H9 (cell line): ENCODE data around the gene TMEM145. TPM values are rescaled to one million over a fixed set of nuclear protein-coding genes. Genes with fewer than 3 reads are reported as not detected.

ENCODE experiments used
- DNase-seq: peaks from one replicate; pipeline ENCODE4 v3.0.0-alpha.2; 2017
- H2AFZ ChIP-seq: one replicate; pipeline ENCODE4 v1.6.1; 2013; ENCODE audit warnings: mild to moderate bottlenecking, low read length, control low read depth, moderate library complexity
- H2AK5ac ChIP-seq: 2 replicates; pipeline ENCODE4 v1.6.1; 2013; ENCODE audit warnings: low read length, control low read depth, mixed read lengths; ENCODE audit not compliant: insufficient read length
- H2BK120ac ChIP-seq: one replicate; pipeline ENCODE4 v1.6.1; 2013; ENCODE audit warnings: low read depth, mild to moderate bottlenecking, low read length, control low read depth, inconsistent platforms; ENCODE audit not compliant: poor library complexity, severe bottlenecking
- H2BK12ac ChIP-seq: 2 replicates; pipeline ENCODE4 v1.6.1; 2013; ENCODE audit warnings: low read length, control low read depth, mixed read lengths, low read depth; ENCODE audit not compliant: insufficient read length
- H2BK15ac ChIP-seq: 2 replicates; pipeline ENCODE4 v1.6.1; 2013; ENCODE audit warnings: low read depth, low read length, control low read depth
- H2BK20ac ChIP-seq: one replicate; pipeline ENCODE4 v1.6.1; 2013; ENCODE audit warnings: low read depth, mild to moderate bottlenecking, low read length, control low read depth, inconsistent platforms; ENCODE audit not compliant: poor library complexity, severe bottlenecking
- H2BK5ac ChIP-seq: 2 replicates; pipeline ENCODE4 v1.6.1; 2013; ENCODE audit warnings: low read length, control low read depth, mixed read lengths; ENCODE audit not compliant: insufficient read length
- H3K14ac ChIP-seq: 2 replicates; pipeline ENCODE4 v1.6.1; 2013; ENCODE audit warnings: low read length, control low read depth; ENCODE audit not compliant: insufficient read depth
- H3K18ac ChIP-seq: 2 replicates; pipeline ENCODE4 v1.6.1; 2013; ENCODE audit warnings: low read depth, mild to moderate bottlenecking, mixed read lengths, low read length, control low read depth; ENCODE audit not compliant: insufficient read length
- H3K23ac ChIP-seq: 2 replicates; pipeline ENCODE4 v1.6.1; 2013; ENCODE audit warnings: low read length, control low read depth, mixed read lengths, low read depth; ENCODE audit not compliant: insufficient read length
- H3K23me2 ChIP-seq: 2 replicates; pipeline ENCODE4 v1.6.1; 2013; ENCODE audit warnings: low read depth, mild to moderate bottlenecking, mixed read lengths, low read length, control low read depth; ENCODE audit not compliant: insufficient read length, poor library complexity, severe bottlenecking
- H3K27ac ChIP-seq: 2 replicates; pipeline ENCODE4 v1.5.1; 2013; ENCODE audit warnings: low read length, control low read depth, mixed read lengths, low read depth; ENCODE audit not compliant: insufficient read length
- H3K27me3 ChIP-seq: 2 replicates; pipeline ENCODE4 v1.6.1; 2013; ENCODE audit warnings: low read length, control low read depth, inconsistent platforms; ENCODE audit not compliant: insufficient read depth
- H3K4ac ChIP-seq: 2 replicates; pipeline ENCODE4 v1.6.1; 2013; ENCODE audit warnings: low read depth, mild to moderate bottlenecking, control low read depth, inconsistent platforms, low read length, moderate library complexity
- H3K4me1 ChIP-seq: 2 replicates; pipeline ENCODE4 v1.6.1; 2013; ENCODE audit warnings: low read length, control low read depth, inconsistent platforms; ENCODE audit not compliant: insufficient read depth
- H3K4me2 ChIP-seq: 2 replicates; pipeline ENCODE4 v1.6.1; 2013; ENCODE audit warnings: low read length, control low read depth, mixed read lengths; ENCODE audit not compliant: insufficient read length, insufficient read depth
- H3K56ac ChIP-seq: 2 replicates; pipeline ENCODE4 v1.6.1; 2013; ENCODE audit warnings: low read depth, mild to moderate bottlenecking, mixed read lengths, low read length, control low read depth; ENCODE audit not compliant: insufficient read length
- H3K79me1 ChIP-seq: 2 replicates; pipeline ENCODE4 v1.6.1; 2013; ENCODE audit warnings: low read depth, mild to moderate bottlenecking, moderate library complexity, low read length, control low read depth, inconsistent platforms; ENCODE audit not compliant: insufficient read depth, poor library complexity, severe bottlenecking
- H3K79me2 ChIP-seq: 2 replicates; pipeline ENCODE4 v1.6.1; 2013; ENCODE audit warnings: low read length, control low read depth, inconsistent platforms; ENCODE audit not compliant: insufficient read depth
- H3K9ac ChIP-seq: 2 replicates; pipeline ENCODE4 v1.6.1; 2013; ENCODE audit warnings: low read length, control low read depth, mixed read lengths; ENCODE audit not compliant: insufficient read length; ENCODE audit errors: extremely low read depth
- H3K9me3 ChIP-seq: one replicate; pipeline ENCODE4 v1.6.1; 2013; ENCODE audit warnings: low read depth, low read length, inconsistent platforms; ENCODE audit not compliant: control insufficient read depth
- H3T11ph ChIP-seq: one replicate; pipeline ENCODE4 v1.6.1; 2013; ENCODE audit warnings: mild to moderate bottlenecking, low read length, control low read depth, inconsistent platforms
- H4K20me1 ChIP-seq: one replicate; pipeline ENCODE4 v1.6.1; 2013; ENCODE audit not compliant: control insufficient read depth, insufficient read length, insufficient read depth
- H4K5ac ChIP-seq: 2 replicates; pipeline ENCODE4 v1.6.1; 2013; ENCODE audit warnings: low read depth, mild to moderate bottlenecking, mixed read lengths, low read length, control low read depth; ENCODE audit not compliant: insufficient read length
- H4K8ac ChIP-seq: replicated peaks from 2 replicates; pipeline ENCODE4 v1.6.1; 2013; ENCODE audit warnings: low read length, control low read depth, mixed read lengths, low read depth; ENCODE audit not compliant: insufficient read length
- H4K91ac ChIP-seq: 2 replicates; pipeline ENCODE4 v1.6.1; 2013; ENCODE audit warnings: low read depth, mild to moderate bottlenecking, moderate library complexity, mixed read lengths, low read length, control low read depth; ENCODE audit not compliant: insufficient read length
- H3K27ac Mint-ChIP-seq, 3 experiments: 2 replicates in 2 of 3; 3 replicates in 1 of 3; pipeline ENCODE4 v1.8.0; 2020 to 2021; ENCODE audit warnings: mixed read lengths in 3 of 3, mild to moderate bottlenecking in 1 of 3, moderate library complexity in 1 of 3
- H3K27me3 Mint-ChIP-seq: 2 replicates; pipeline ENCODE4 v1.8.0; 2021; ENCODE audit warnings: low read depth, mild to moderate bottlenecking, moderate library complexity, mixed read lengths
- H3K36me3 Mint-ChIP-seq, 3 experiments: 2 replicates in 2 of 3; 3 replicates in 1 of 3; pipeline ENCODE4 v1.8.0; 2020 to 2021; ENCODE audit warnings: low read depth in 3 of 3, mixed read lengths in 3 of 3; ENCODE audit not compliant: insufficient read depth in 1 of 3
- H3K4me1 Mint-ChIP-seq, 2 experiments: 2 replicates each; pipeline ENCODE4 v1.8.0; 2020; ENCODE audit warnings: mixed read lengths in 2 of 2
- H3K4me3 Mint-ChIP-seq, 2 experiments: 2 replicates in 1 of 2; 3 replicates in 1 of 2; pipeline ENCODE4 v1.8.0; 2020 to 2021; ENCODE audit warnings: mild to moderate bottlenecking in 2 of 2, mixed read lengths in 2 of 2, moderate library complexity in 1 of 2
- H3K9me3 Mint-ChIP-seq, 2 experiments: 2 replicates in 1 of 2; 3 replicates in 1 of 2; pipeline ENCODE4 v1.8.0; 2020; ENCODE audit warnings: mild to moderate bottlenecking in 2 of 2, mixed read lengths in 2 of 2, moderate library complexity in 1 of 2
- WGBS: extraction: QIAGEN DNeasy Blood & Tissue Kit; methylation state at CpG from one replicate; pipeline ENCODE4 v1.1.7; 2013; ENCODE audit warnings: missing lambda C conversion rate, low lambda C conversion rate, mixed read lengths; ENCODE audit not compliant: insufficient read length; ENCODE audit errors: extremely low coverage; 5-methylcytosine and 5-hydroxymethylcytosine counted together
- total RNA-seq: library from RNA; stranded (reverse); gene quantifications from 2 replicates; pipeline ENCODE4 v1.2.1, GENCODE V29; 2021
- TF ChIP-seq, protein P1 (sequence below): fragments of 200-600 bp; sonication (generic); conservative IDR thresholded peaks from 3 replicates; pipeline ENCODE4 v1.8.0; 2021; ENCODE audit warnings: antibody characterized with exemption, mild to moderate bottlenecking

The TMEM145 gene
- total RNA-seq, 1 experiment from 2014 or later, result 4.5 TPM

DNA sequence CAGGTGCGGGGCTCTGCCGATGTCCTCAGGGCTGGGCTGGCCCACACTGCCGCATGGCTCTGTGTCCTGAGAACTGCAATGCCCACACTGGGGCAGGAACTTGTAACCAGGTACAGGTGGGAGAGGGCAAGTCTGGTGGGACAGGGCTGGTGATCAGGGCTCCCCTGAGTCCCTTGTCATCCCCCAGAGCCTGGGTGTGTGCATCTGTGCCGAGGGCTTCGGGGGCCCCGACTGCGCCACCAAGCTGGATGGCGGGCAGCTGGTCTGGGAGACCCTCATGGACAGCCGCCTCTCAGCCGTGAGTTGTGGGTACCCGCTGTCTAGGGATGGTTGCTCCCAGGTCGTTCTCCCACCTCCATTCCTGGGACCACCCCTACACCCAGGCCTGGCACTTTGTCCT is 42.8 kb downstream of the TMEM145 start:
- H3K4me1 Mint-ChIP-seq, result peaks cover 1 to 12% of the 10 kb centered on the region in 2 experiments
- no peak overlapping the region; a peak in 1 of 7 replicates for H3K27ac Mint-ChIP-seq
- Histone ChIP-seq H3K18ac (no peak overlapping the region), H4K5ac (no peak overlapping the region), H3K79me2 (no peaks in the 10 kb centered on the region), H3K9ac (no peak overlapping the region), H3K56ac (no peak overlapping the region), H3K27ac (no peak overlapping the region), H2BK5ac (no peak overlapping the region), H3K4me2 (no peak overlapping the region), H2BK20ac (no peak overlapping the region), H3K79me1 (no peaks in the 10 kb centered on the region), H2AK5ac (no peak overlapping the region), H2AFZ (no peak overlapping the region), H3K27me3 (no peaks in the 10 kb centered on the region), H2BK120ac (no peak overlapping the region), H2BK15ac (no peak overlapping the region), H4K20me1 (no peaks in the 10 kb centered on the region), H4K8ac (no peak overlapping the region), H3K9me3 (no peaks in the 10 kb centered on the region), H3K4me1 (no peaks in the 10 kb centered on the region), H2BK12ac (no peak overlapping the region), H4K91ac (no peak overlapping the region), H3K4ac (no peak overlapping the region), H3K23ac (no peak overlapping the region), H3T11ph (no peak overlapping the region), H3K14ac (no peak overlapping the region), H3K23me2 (no peaks in the 10 kb centered on the region)
- TF ChIP-seq, protein P1, sequence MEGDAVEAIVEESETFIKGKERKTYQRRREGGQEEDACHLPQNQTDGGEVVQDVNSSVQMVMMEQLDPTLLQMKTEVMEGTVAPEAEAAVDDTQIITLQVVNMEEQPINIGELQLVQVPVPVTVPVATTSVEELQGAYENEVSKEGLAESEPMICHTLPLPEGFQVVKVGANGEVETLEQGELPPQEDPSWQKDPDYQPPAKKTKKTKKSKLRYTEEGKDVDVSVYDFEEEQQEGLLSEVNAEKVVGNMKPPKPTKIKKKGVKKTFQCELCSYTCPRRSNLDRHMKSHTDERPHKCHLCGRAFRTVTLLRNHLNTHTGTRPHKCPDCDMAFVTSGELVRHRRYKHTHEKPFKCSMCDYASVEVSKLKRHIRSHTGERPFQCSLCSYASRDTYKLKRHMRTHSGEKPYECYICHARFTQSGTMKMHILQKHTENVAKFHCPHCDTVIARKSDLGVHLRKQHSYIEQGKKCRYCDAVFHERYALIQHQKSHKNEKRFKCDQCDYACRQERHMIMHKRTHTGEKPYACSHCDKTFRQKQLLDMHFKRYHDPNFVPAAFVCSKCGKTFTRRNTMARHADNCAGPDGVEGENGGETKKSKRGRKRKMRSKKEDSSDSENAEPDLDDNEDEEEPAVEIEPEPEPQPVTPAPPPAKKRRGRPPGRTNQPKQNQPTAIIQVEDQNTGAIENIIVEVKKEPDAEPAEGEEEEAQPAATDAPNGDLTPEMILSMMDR, result no peak
- no peaks in the 10 kb centered on the region; a peak in 1 of 5 replicates for H3K9me3 Mint-ChIP-seq
- no peaks in the 10 kb centered on the region for H3K27me3 Mint-ChIP-seq
- peaks cover 2 to 31% (median 31%) of the 10 kb centered on the region in 3 experiments; a peak in 6 of 7 replicates for H3K36me3 Mint-ChIP-seq
- no peak for DNase-seq
- WGBS, result no CpG with 5 or more reads among the region's 12 CpGs
- no peak overlapping the region for H3K4me3 Mint-ChIP-seq
